Right hindlimb (tissue), 1 donor: ENCODE results near the gene ANGPTL1.

Source experiments
- DNase-seq: peaks from one replicate; pipeline ENCODE4 v3.0.0-alpha.2; 2018

ANGPTL1 gene

GRCh38 chr1:178870944-178871343, at the start of gene ANGPTL1:
TSS of gene ANGPTL1 (minus strand) at chr1:178871077. CDS start at chr1:178865776, 5,301 bp downstream.
- peak; percentile 81 for DNase-seq

GRCh38 chr1:178919581-178919980, 48.7 kb upstream of the ANGPTL1 start:
- DNase-seq: no peak

GRCh38 chr1:178918955-178919354, 48.1 kb upstream of the ANGPTL1 start:
- DNase-seq: no peak

- DNase-seq: no peak
Measured at GRCh38 chr1:178918308-178918707, 47.4 kb upstream of the ANGPTL1 start.

GRCh38 chr1:178916448-178917174, 45.7 kb upstream of the ANGPTL1 start:
- DNase-seq: no peak

GRCh38 chr1:178912597-178912996, 41.7 kb upstream of the ANGPTL1 start:
- DNase-seq: no peak

GRCh38 chr1:178910023-178910422, 39.1 kb upstream of the ANGPTL1 start:
- no peak for DNase-seq

- no peak for DNase-seq
Measured at GRCh38 chr1:178908358-178908757, 37.5 kb upstream of the ANGPTL1 start.

GRCh38 chr1:178901482-178902125, 30.7 kb upstream of the ANGPTL1 start:
- no peak for DNase-seq

- DNase-seq: no peak
Measured at GRCh38 chr1:178899402-178899801, 28.5 kb upstream of the ANGPTL1 start.

- DNase-seq: no peak
Measured at GRCh38 chr1:178898401-178898800, 27.5 kb upstream of the ANGPTL1 start.

- no peak for DNase-seq
Measured at GRCh38 chr1:178895928-178896327, 25.1 kb upstream of the ANGPTL1 start.

GRCh38 chr1:178886551-178886950, 15.7 kb upstream of the ANGPTL1 start:
- DNase-seq: no peak

GRCh38 chr1:178885869-178886268, 15.0 kb upstream of the ANGPTL1 start:
- no peak for DNase-seq

- no peak for DNase-seq
Measured at GRCh38 chr1:178881950-178882349, 11.1 kb upstream of the ANGPTL1 start.

GRCh38 chr1:178877896-178878295, 7.0 kb upstream of the ANGPTL1 start:
- DNase-seq: no peak

- DNase-seq: no peak
Measured at GRCh38 chr1:178875936-178876335, 5.1 kb upstream of the ANGPTL1 start.

- no peak for DNase-seq
Measured at GRCh38 chr1:178874966-178875365, 4.1 kb upstream of the ANGPTL1 start.

- DNase-seq: no peak
Measured at GRCh38 chr1:178871551-178872320, 859 bp upstream of the ANGPTL1 start.

GRCh38 chr1:178870221-178870620, 656 bp downstream of the ANGPTL1 start:
- no peak for DNase-seq

GRCh38 chr1:178869119-178869697, 1.7 kb downstream of the ANGPTL1 start:
- DNase-seq: no peak

GRCh38 chr1:178868706-178869105, 2.2 kb downstream of the ANGPTL1 start:
- no peak for DNase-seq

GRCh38 chr1:178867670-178868069, 3.2 kb downstream of the ANGPTL1 start:
- no peak for DNase-seq
